ENCODE measurements around the gene MOB3B.

DNA sequence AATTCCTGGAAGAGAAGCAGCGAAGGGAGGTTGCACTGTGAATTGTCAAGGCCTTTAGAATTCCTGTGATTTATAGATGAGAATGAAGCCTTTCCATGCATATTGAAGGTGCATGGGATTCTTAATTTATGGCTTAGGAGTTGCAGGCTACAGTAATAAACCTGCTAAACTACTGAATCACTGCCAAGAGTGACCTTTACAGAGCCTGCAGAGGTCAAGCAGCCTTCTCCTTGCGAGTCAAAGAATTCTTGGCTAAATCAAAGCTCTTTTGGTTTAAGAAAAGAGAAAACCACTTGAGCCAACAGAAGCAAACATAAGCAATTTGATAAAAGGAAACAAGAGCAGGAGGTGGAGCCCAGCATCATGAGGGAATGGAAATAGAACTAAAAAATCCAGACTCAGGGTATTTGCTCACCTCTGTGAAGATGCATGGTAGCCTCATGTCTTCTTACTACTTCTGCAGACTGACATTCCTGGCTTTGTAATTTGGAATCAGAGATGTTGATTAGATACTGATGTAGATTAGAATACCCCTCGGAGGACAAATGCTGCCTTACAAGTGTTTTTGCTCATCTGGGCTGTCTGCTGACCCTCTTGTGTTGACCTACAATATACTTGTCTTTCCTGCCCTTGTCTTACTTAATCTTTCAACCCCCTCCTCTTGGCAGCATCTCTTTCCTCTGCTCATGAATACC is 95.8 kb downstream of the MOB3B start:
- TF ChIP-seq, protein P1, sequence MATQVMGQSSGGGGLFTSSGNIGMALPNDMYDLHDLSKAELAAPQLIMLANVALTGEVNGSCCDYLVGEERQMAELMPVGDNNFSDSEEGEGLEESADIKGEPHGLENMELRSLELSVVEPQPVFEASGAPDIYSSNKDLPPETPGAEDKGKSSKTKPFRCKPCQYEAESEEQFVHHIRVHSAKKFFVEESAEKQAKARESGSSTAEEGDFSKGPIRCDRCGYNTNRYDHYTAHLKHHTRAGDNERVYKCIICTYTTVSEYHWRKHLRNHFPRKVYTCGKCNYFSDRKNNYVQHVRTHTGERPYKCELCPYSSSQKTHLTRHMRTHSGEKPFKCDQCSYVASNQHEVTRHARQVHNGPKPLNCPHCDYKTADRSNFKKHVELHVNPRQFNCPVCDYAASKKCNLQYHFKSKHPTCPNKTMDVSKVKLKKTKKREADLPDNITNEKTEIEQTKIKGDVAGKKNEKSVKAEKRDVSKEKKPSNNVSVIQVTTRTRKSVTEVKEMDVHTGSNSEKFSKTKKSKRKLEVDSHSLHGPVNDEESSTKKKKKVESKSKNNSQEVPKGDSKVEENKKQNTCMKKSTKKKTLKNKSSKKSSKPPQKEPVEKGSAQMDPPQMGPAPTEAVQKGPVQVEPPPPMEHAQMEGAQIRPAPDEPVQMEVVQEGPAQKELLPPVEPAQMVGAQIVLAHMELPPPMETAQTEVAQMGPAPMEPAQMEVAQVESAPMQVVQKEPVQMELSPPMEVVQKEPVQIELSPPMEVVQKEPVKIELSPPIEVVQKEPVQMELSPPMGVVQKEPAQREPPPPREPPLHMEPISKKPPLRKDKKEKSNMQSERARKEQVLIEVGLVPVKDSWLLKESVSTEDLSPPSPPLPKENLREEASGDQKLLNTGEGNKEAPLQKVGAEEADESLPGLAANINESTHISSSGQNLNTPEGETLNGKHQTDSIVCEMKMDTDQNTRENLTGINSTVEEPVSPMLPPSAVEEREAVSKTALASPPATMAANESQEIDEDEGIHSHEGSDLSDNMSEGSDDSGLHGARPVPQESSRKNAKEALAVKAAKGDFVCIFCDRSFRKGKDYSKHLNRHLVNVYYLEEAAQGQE (IDR thresholded peaks at IDR 0.05; ENCODE audit: low read depth, low read length) = no peak
- TF ChIP-seq CTCF (IDR thresholded peaks at IDR 0.05) (no peak), GATA2 (CRISPR knock-in tag; IDR thresholded peaks at IDR 0.05) (no peak), SMC3 (IDR thresholded peaks at IDR 0.05; ENCODE audit: low read depth, low read length) (no peak), RCOR1 (IDR thresholded peaks at IDR 0.05; ENCODE audit: low read length) (no peak), POLR2AphosphoS5 (IDR thresholded peaks at IDR 0.05; ENCODE audit: low read depth, low read length) (no peak), FOXM1 (IDR thresholded peaks at IDR 0.05; ENCODE audit: low read depth) (no peak), YY1 (IDR thresholded peaks at IDR 0.05; ENCODE audit: low read depth) (no peak), NRF1 (IDR thresholded peaks at IDR 0.05; ENCODE audit: low read depth, low read length) (no peak), GABPA (IDR thresholded peaks at IDR 0.05; ENCODE audit: low read depth) (no peak), MAX (IDR thresholded peaks at IDR 0.05; ENCODE audit: low read depth) (no peak)
- TF ChIP-seq, protein P2, sequence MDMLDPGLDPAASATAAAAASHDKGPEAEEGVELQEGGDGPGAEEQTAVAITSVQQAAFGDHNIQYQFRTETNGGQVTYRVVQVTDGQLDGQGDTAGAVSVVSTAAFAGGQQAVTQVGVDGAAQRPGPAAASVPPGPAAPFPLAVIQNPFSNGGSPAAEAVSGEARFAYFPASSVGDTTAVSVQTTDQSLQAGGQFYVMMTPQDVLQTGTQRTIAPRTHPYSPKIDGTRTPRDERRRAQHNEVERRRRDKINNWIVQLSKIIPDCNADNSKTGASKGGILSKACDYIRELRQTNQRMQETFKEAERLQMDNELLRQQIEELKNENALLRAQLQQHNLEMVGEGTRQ (IDR thresholded peaks at IDR 0.05; ENCODE audit: borderline replicate concordance, low read depth, low read length) = no peak
- TF ChIP-seq, protein P3, sequence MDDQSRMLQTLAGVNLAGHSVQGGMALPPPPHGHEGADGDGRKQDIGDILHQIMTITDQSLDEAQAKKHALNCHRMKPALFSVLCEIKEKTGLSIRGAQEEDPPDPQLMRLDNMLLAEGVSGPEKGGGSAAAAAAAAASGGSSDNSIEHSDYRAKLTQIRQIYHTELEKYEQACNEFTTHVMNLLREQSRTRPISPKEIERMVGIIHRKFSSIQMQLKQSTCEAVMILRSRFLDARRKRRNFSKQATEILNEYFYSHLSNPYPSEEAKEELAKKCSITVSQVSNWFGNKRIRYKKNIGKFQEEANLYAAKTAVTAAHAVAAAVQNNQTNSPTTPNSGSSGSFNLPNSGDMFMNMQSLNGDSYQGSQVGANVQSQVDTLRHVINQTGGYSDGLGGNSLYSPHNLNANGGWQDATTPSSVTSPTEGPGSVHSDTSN (IDR thresholded peaks at IDR 0.05) = no peak
- TF ChIP-seq, protein P4, sequence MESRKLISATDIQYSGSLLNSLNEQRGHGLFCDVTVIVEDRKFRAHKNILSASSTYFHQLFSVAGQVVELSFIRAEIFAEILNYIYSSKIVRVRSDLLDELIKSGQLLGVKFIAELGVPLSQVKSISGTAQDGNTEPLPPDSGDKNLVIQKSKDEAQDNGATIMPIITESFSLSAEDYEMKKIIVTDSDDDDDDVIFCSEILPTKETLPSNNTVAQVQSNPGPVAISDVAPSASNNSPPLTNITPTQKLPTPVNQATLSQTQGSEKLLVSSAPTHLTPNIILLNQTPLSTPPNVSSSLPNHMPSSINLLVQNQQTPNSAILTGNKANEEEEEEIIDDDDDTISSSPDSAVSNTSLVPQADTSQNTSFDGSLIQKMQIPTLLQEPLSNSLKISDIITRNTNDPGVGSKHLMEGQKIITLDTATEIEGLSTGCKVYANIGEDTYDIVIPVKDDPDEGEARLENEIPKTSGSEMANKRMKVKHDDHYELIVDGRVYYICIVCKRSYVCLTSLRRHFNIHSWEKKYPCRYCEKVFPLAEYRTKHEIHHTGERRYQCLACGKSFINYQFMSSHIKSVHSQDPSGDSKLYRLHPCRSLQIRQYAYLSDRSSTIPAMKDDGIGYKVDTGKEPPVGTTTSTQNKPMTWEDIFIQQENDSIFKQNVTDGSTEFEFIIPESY (IDR thresholded peaks at IDR 0.05; ENCODE audit: borderline replicate concordance, low read depth) = no peak
